ENCODE results near the gene ITGB2. TPM values are rescaled to one million over a fixed set of nuclear protein-coding genes. Genes with fewer than 3 reads are reported as not detected.

Gene ITGB2
- total and polyA plus RNA-seq, 8 donors = 7.7 to 404 (median 11.2) TPM

- ATAC-seq = no peak
- Histone ChIP-seq H3K27me3 (peaks cover 0 to 18% of the 10 kb centered on the region in 2 donors), H3K4me1 (no peaks in the 10 kb centered on the region), H3K9me3 (no peaks in the 10 kb centered on the region), H3K27ac (no peak overlapping the region), H3K4me3 (no peak overlapping the region), H3K36me3 (no peaks in the 10 kb centered on the region)
- intact Hi-C loops (cut with DNase I) = no loop called here
- DNase-seq = peak in 1 of 4 donors; percentile 20
- TF ChIP-seq CTCF (IDR thresholded peaks at IDR 0.05) = no peak
These were observed 82.4 kb downstream of the ITGB2 start for GRCh38 chr21:44838039-44838895.

GRCh38 chr21:44837537-44837936 lies 83.2 kb downstream of the ITGB2 start:
- H3K4me3 ChIP-seq = no peak overlapping the region
- no peak for TF ChIP-seq CTCF (IDR thresholded peaks at IDR 0.05)
- no peak for ATAC-seq
- no peaks in the 10 kb centered on the region for H3K36me3 ChIP-seq
- H3K27me3 ChIP-seq = peaks cover 0 to 12% of the 10 kb centered on the region in 2 donors
- no peaks in the 10 kb centered on the region for H3K4me1 ChIP-seq
- no peak overlapping the region for H3K27ac ChIP-seq
- DNase-seq = peak in 1 of 4 donors; percentile 10
- intact Hi-C loops (cut with DNase I) = no loop called here
- no peaks in the 10 kb centered on the region for H3K9me3 ChIP-seq

- no peaks in the 10 kb centered on the region for H3K4me1 ChIP-seq
- intact Hi-C loops (cut with DNase I) = no loop called here
- no peaks in the 10 kb centered on the region for H3K9me3 ChIP-seq
- peaks cover 0 to 5% of the 10 kb centered on the region in 2 donors for H3K27me3 ChIP-seq
- H3K4me3 ChIP-seq = no peak overlapping the region
- DNase-seq = peak in 2 of 4 donors; percentile 42 to 56
- no peak for TF ChIP-seq CTCF (IDR thresholded peaks at IDR 0.05)
- H3K36me3 ChIP-seq = no peaks in the 10 kb centered on the region
- no peak overlapping the region for H3K27ac ChIP-seq
- ATAC-seq = peak; percentile 83
These were observed 83.8 kb downstream of the ITGB2 start for GRCh38 chr21:44836666-44837471.

- Histone ChIP-seq H3K36me3 (no peaks in the 10 kb centered on the region), H3K27me3 (peaks cover 0 to 5% of the 10 kb centered on the region in 2 donors), H3K27ac (no peak overlapping the region), H3K4me3 (no peak overlapping the region), H3K9me3 (no peaks in the 10 kb centered on the region), H3K4me1 (no peaks in the 10 kb centered on the region)
- DNase-seq = no peak
- ATAC-seq = no peak
- intact Hi-C loops (cut with DNase I) = no loop called here
- no peak for TF ChIP-seq CTCF (IDR thresholded peaks at IDR 0.05)
These were observed 84.4 kb downstream of the ITGB2 start for GRCh38 chr21:44836349-44836665.

Other genes with a start within 250 kb of the ITGB2 start
- not detected for gene KRTAP12-1, start 238.7 kb downstream of the ITGB2 start, total RNA-seq
- gene KRTAP12-1, start 238.7 kb downstream of the ITGB2 start, polyA plus RNA-seq (ENCODE audit: insufficient read length in 6 of 6) = not detected
- gene KRTAP10-12, start 223.7 kb downstream of the ITGB2 start, total RNA-seq = not detected
- not detected for gene KRTAP10-12, start 223.7 kb downstream of the ITGB2 start, polyA plus RNA-seq (ENCODE audit: insufficient read length in 6 of 6)
- under 1 TPM; 0.10 to 0.26 TPM for gene TSPEAR, start 209.3 kb downstream of the ITGB2 start, total RNA-seq
- gene TSPEAR, start 209.3 kb downstream of the ITGB2 start, polyA plus RNA-seq (ENCODE audit: insufficient read length in 6 of 6) = 1 to 10 TPM; 2.4 to 4.7 (median 3.5) TPM
- 10 to 100 TPM; 75.0 to 90.9 TPM for gene UBE2G2, start 119.1 kb downstream of the ITGB2 start, total RNA-seq
- gene UBE2G2, start 119.1 kb downstream of the ITGB2 start, polyA plus RNA-seq (ENCODE audit: insufficient read length in 6 of 6) = 100 to 1,000 TPM; 119 to 157 (median 139) TPM
- 10 to 100 TPM; 92.4 to 99.3 TPM for gene SUMO3, start 102.8 kb downstream of the ITGB2 start, total RNA-seq
- 100 to 1,000 TPM; 114 to 136 (median 123) TPM for gene SUMO3, start 102.8 kb downstream of the ITGB2 start, polyA plus RNA-seq (ENCODE audit: insufficient read length in 6 of 6)
- 100 to 1,000 TPM; 247 to 263 TPM for gene PTTG1IP, start 47.2 kb downstream of the ITGB2 start, total RNA-seq
- 100 to 1,000 TPM; 195 to 240 (median 214) TPM for gene PTTG1IP, start 47.2 kb downstream of the ITGB2 start, polyA plus RNA-seq (ENCODE audit: insufficient read length in 6 of 6)
- 10 to 100 TPM; 16.4 to 29.6 TPM for gene SLX9, start 19.1 kb upstream of the ITGB2 start, total RNA-seq
- gene SLX9, start 19.1 kb upstream of the ITGB2 start, polyA plus RNA-seq (ENCODE audit: insufficient read length in 6 of 6) = 10 to 100 TPM; 11.5 to 19.6 (median 14.5) TPM
- gene ADARB1, start 153.7 kb upstream of the ITGB2 start, total RNA-seq = 10 to 100 TPM; 30.4 to 53.4 TPM
- gene ADARB1, start 153.7 kb upstream of the ITGB2 start, polyA plus RNA-seq (ENCODE audit: insufficient read length in 6 of 6) = 10 to 100 TPM; 23.8 to 46.7 (median 29.8) TPM

Data from left lung (tissue), 10 donors.